ENCODE results near the gene GSK3A. TPM values are rescaled to one million over a fixed set of nuclear protein-coding genes. Genes with fewer than 3 reads are reported as not detected.

The GSK3A gene
- total and polyA plus RNA-seq, 9 of the 15 experiments (the other 6 are each of a cell fraction or from before 2014, with no cell fraction given): 0.62 to 90.7 (median 33.3) TPM

- TF ChIP-seq ZBTB40 (IDR thresholded peaks at IDR 0.05) (no peak), ZBTB40 (CRISPR knock-in tag; IDR thresholded peaks at IDR 0.05) (no peak), SP1 (CRISPR knock-in tag; IDR thresholded peaks at IDR 0.05) (peak; percentile 87), ATF2 (CRISPR knock-in tag; IDR thresholded peaks at IDR 0.05) (no peak), ZSCAN32 (CRISPR knock-in tag; IDR thresholded peaks at IDR 0.05) (no peak), ETS1 (conservative IDR thresholded peaks at IDR 0.05; ENCODE audit: control insufficient read depth, low read depth, low read length) (peak; percentile 73; the same call in 1 of the 2 replicates), ZNF347 (CRISPR knock-in tag; IDR thresholded peaks at IDR 0.05; ENCODE audit: low read depth) (no peak), POLR2H (tag; IDR thresholded peaks at IDR 0.05; ENCODE audit: low read depth) (no peak), RNF219 (CRISPR knock-in tag; IDR thresholded peaks at IDR 0.05) (no peak), GATA2 (CRISPR knock-in tag; IDR thresholded peaks at IDR 0.05) (peak; percentile 84; the same call in 1 of the 2 replicates), ZNF589 (CRISPR knock-in tag; IDR thresholded peaks at IDR 0.05; ENCODE audit: low read depth) (no peak), CBX2 (IDR thresholded peaks at IDR 0.05; ENCODE audit: insufficient read depth, low read length, poor library complexity, severe bottlenecking) (no peak)
Observed at GRCh38 chr19:42219812-42220750, 22.3 kb downstream of the GSK3A start, which contains the start of gene ZNF526 (continued).
